Type B pancreatic cell (in vitro differentiated cells): ENCODE results near the gene PLA2G4F. TPM values are rescaled to one million over a fixed set of nuclear protein-coding genes. Genes with fewer than 3 reads are reported as not detected.

Experiments
- DNase-seq: peaks from one replicate; pipeline ENCODE4 v3.0.0; 2021; ENCODE audit warnings: mixed read lengths; ENCODE audit not compliant: unreplicated experiment; ENCODE audit errors: extremely low spot score
- H3K27ac Mint-ChIP-seq: 2 replicates; pipeline ENCODE4 v1.8.0; 2021; ENCODE audit warnings: mild to moderate bottlenecking, mixed read lengths
- H3K27me3 Mint-ChIP-seq: 2 replicates; pipeline ENCODE4 v1.8.0; 2021; ENCODE audit warnings: mixed read lengths
- H3K36me3 Mint-ChIP-seq: 2 replicates; pipeline ENCODE4 v1.8.0; 2021; ENCODE audit warnings: mixed read lengths
- H3K4me1 Mint-ChIP-seq: one replicate; pipeline ENCODE4 v1.8.0; 2021; ENCODE audit warnings: mixed read lengths; ENCODE audit not compliant: unreplicated experiment
- H3K4me3 Mint-ChIP-seq: 2 replicates; pipeline ENCODE4 v1.8.0; 2021; ENCODE audit warnings: mild to moderate bottlenecking, mixed read lengths
- H3K9me3 Mint-ChIP-seq: 2 replicates; pipeline ENCODE4 v1.8.0; 2021; ENCODE audit warnings: mixed read lengths
- total RNA-seq: library from RNA; stranded (reverse); gene quantifications from 2 replicates; pipeline ENCODE4 v1.2.1, GENCODE V29; 2021; ENCODE audit warnings: low replicate concordance
- TF ChIP-seq, protein P1 (sequence below): fragments of 200-600 bp; sonication (generic); conservative IDR thresholded peaks from 2 replicates; pipeline ENCODE4 v1.5.0; 2021; ENCODE audit warnings: antibody characterized with exemption, mild to moderate bottlenecking

The PLA2G4F gene
- total RNA-seq, 1 donor from 2014 or later, result 1.1 TPM

DNA sequence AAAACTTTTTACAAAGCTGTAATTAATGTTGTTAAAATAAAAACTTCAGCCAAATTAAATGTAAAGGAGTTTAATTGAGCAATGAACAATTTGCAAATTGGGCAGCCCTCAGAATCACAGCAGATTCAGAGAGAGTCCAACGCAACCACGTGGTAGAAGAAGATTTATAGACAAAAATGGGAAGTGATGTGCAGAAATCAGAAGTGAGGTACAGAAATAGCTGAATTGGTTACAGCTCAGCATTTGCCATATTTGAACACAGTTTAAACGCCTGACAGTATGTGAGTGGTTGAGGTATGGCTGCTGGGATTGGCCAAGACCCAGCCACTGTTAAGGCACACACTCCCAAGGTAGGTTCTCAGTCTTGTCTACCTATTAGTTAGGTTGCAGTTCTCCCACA, 47.6 kb downstream of the PLA2G4F start:
- Mint-ChIP-seq H3K27me3 (no peaks in the 10 kb centered on the region), H3K27ac (no peak overlapping the region), H3K4me1 (peaks cover 4% of the 10 kb centered on the region), H3K36me3 (no peaks in the 10 kb centered on the region), H3K9me3 (peaks cover 15% of the 10 kb centered on the region), H3K4me3 (no peak overlapping the region)
- TF ChIP-seq, protein P1, sequence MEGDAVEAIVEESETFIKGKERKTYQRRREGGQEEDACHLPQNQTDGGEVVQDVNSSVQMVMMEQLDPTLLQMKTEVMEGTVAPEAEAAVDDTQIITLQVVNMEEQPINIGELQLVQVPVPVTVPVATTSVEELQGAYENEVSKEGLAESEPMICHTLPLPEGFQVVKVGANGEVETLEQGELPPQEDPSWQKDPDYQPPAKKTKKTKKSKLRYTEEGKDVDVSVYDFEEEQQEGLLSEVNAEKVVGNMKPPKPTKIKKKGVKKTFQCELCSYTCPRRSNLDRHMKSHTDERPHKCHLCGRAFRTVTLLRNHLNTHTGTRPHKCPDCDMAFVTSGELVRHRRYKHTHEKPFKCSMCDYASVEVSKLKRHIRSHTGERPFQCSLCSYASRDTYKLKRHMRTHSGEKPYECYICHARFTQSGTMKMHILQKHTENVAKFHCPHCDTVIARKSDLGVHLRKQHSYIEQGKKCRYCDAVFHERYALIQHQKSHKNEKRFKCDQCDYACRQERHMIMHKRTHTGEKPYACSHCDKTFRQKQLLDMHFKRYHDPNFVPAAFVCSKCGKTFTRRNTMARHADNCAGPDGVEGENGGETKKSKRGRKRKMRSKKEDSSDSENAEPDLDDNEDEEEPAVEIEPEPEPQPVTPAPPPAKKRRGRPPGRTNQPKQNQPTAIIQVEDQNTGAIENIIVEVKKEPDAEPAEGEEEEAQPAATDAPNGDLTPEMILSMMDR, result no peak
- no peak for DNase-seq

DNA sequence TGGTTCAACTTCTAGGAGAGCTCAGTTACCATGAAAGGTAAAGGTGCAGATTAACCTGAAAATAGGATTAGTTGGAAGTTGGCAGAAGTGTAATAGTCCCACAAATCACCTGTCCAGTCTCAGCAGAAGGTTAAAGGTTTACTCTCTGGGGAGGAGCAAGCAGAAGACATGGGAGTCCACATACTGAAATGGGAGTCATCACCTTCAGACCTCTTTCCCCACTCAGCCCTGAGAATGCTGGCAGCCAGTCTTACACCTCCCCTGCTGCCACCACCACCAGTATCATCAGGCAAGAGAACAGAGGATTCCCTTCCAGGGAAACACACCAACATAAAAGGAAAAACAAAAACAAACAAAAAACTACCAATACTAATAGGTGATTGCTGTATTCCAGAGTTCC, 48.2 kb downstream of the PLA2G4F start:
- H3K9me3 Mint-ChIP-seq, result peaks cover 15% of the 10 kb centered on the region
- TF ChIP-seq, protein P1, result no peak
- DNase-seq, result no peak
- H3K36me3 Mint-ChIP-seq, result no peaks in the 10 kb centered on the region
- H3K4me3 Mint-ChIP-seq, result no peak overlapping the region
- no peak overlapping the region for H3K27ac Mint-ChIP-seq
- no peaks in the 10 kb centered on the region for H3K27me3 Mint-ChIP-seq
- H3K4me1 Mint-ChIP-seq, result peaks cover 4% of the 10 kb centered on the region

DNA sequence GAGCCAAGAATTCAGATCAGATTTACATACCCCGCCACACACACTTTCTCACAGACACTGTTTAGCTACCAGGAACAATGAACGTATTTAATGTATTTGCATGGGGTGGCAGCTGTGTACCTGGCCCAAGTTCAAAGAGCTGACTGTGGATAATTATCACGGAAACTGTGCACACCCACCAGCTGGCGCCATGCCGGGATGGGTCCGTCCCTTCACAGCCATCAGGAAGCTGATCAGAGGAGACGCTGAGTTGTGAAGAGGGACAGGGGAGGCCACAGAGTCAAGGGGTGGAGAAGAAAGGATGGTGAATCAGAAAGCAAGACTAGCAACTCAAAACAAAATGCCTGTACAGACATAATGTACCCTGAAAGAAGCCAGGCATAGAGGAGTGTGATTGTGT, 49.0 kb downstream of the PLA2G4F start:
- no peak overlapping the region for H3K27ac Mint-ChIP-seq
- H3K4me1 Mint-ChIP-seq, result peaks cover 4% of the 10 kb centered on the region
- no peak overlapping the region for H3K4me3 Mint-ChIP-seq
- no peaks in the 10 kb centered on the region for H3K36me3 Mint-ChIP-seq
- H3K9me3 Mint-ChIP-seq, result peaks cover 15% of the 10 kb centered on the region
- TF ChIP-seq, protein P1, result no peak
- DNase-seq, result no peak
- H3K27me3 Mint-ChIP-seq, result no peaks in the 10 kb centered on the region

DNA sequence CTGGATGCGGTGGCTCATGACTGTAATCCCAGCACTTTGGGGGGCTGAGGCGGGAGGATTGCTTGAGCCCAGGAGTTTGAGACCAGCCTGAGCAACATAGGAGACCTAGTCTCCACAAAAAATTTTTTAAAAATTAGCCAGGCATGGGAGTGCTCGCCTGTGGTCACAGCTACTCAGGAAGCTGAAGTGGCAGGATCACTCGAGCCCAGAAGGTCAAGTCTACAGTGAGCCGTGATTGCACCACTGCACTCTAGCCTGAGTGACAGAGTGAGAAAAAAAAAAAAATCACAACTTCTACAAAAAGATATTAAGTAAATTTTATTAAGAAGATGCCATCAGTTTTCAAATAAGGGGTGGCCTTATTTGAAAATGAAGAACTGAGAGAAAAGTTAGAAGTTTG, 50.1 kb downstream of the PLA2G4F start:
- Mint-ChIP-seq H3K4me3 (no peak overlapping the region), H3K27ac (no peak overlapping the region), H3K36me3 (no peaks in the 10 kb centered on the region), H3K4me1 (peaks cover 4% of the 10 kb centered on the region), H3K27me3 (no peaks in the 10 kb centered on the region), H3K9me3 (peaks cover 15% of the 10 kb centered on the region)
- no peak for DNase-seq
- TF ChIP-seq, protein P1, result no peak

DNA sequence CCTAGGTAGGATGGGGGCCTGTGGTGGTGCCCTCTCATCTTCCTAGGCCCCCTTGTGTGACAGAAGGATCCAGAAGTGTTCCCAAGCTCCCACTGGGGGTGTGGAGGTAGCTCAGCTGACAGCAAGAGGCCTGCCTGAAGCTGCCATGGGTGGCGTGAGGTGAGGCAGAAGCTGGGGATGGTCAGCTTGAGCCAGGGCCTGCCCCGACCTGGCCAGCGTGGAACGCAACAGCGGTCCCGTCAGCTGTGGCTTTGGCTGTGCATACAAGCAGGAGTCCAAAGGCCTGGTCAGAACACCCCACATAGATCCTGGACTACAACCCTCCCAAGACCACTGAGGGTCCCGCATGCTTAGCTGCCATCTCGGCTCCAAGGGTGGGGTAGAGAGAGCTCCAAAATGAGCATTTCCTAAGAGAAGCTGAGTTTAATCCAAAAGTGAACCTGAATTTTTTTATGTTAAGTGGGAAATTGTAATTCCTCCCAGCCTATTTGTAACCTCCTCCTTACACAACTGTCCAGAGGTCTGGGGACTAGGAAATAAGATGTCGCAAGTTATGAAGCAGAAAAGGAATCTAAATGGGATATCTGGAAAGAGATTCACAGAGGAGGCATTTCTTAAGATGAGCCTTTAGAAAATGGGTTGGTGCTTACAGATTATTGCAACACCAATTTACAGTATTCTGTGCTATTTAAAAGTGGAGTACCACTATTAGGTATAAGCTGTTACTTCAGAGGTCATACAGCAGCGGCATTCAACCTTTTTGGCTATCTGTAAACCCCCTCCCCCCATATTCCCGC, 52.1 kb downstream of the PLA2G4F start:
- Mint-ChIP-seq H3K36me3 (no peaks in the 10 kb centered on the region), H3K4me3 (no peak overlapping the region), H3K9me3 (peaks cover 9% of the 10 kb centered on the region), H3K4me1 (peaks cover 4% of the 10 kb centered on the region), H3K27ac (no peak overlapping the region), H3K27me3 (no peaks in the 10 kb centered on the region)
- TF ChIP-seq, protein P1, result no peak
- DNase-seq, result no peak
